ENCODE data around the gene KDM8.

KDM8 gene

GRCh38 chr16:27254262-27254811 lies 51.0 kb downstream of the KDM8 start:
- no peaks in the 10 kb centered on the region for H3K79me2 ChIP-seq (ENCODE audit: insufficient read depth, low read length)
- no peak for TF ChIP-seq CTCF (conservative IDR thresholded peaks at IDR 0.05; ENCODE audit: low read length)
- TF ChIP-seq EZH2phosphoT487 (IDR thresholded peaks at IDR 0.05; ENCODE audit: borderline replicate concordance): no peak
- H3K9me3 ChIP-seq (ENCODE audit: insufficient read depth, low read depth, low read length): no peaks in the 10 kb centered on the region
- H3K4me1 ChIP-seq (ENCODE audit: insufficient read depth, low read length, poor library complexity, severe bottlenecking): peaks cover 5% of the 10 kb centered on the region
- no peak overlapping the region for H2AFZ ChIP-seq (ENCODE audit: low read length)
- no peaks in the 10 kb centered on the region for H3K27me3 ChIP-seq (ENCODE audit: insufficient read depth, low read length, poor library complexity, severe bottlenecking)
- H3K4me2 ChIP-seq (ENCODE audit: low read depth, low read length, poor library complexity, severe bottlenecking): no peak overlapping the region
- no peak overlapping the region for H3K9ac ChIP-seq (ENCODE audit: low read depth, low read length, poor library complexity, severe bottlenecking)
- no peaks in the 10 kb centered on the region for H4K20me1 ChIP-seq (ENCODE audit: insufficient read depth, low read length, poor library complexity, severe bottlenecking)
- H3K36me3 ChIP-seq (ENCODE audit: insufficient read depth, low read length): 0 out of 2 replicates have a peak, but pooled peaks cover 3% of the 10 kb centered on the region
- H3K9me2 ChIP-seq (replicated peaks; ENCODE audit: low read depth, low read length): no peaks in the 10 kb centered on the region
- H3F3A ChIP-seq (ENCODE audit: low read depth): no peaks in the 10 kb centered on the region
- H3K4me3 ChIP-seq (ENCODE audit: low read length, poor library complexity, severe bottlenecking): no peak overlapping the region

GRCh38 chr16:27256861-27257260 lies 53.5 kb downstream of the KDM8 start:
- no peak overlapping the region for H3K4me3 ChIP-seq (ENCODE audit: low read length, poor library complexity, severe bottlenecking)
- H2AFZ ChIP-seq (ENCODE audit: low read length): no peak overlapping the region
- TF ChIP-seq EZH2phosphoT487 (IDR thresholded peaks at IDR 0.05; ENCODE audit: borderline replicate concordance) (no peak), CTCF (conservative IDR thresholded peaks at IDR 0.05; ENCODE audit: low read length) (no peak)
- no peaks in the 10 kb centered on the region for H3K9me2 ChIP-seq (replicated peaks; ENCODE audit: low read depth, low read length)
- no peaks in the 10 kb centered on the region for H3F3A ChIP-seq (ENCODE audit: low read depth)
- H3K36me3 ChIP-seq (ENCODE audit: insufficient read depth, low read length): no peaks in the 10 kb centered on the region
- no peaks in the 10 kb centered on the region for H3K79me2 ChIP-seq (ENCODE audit: insufficient read depth, low read length)
- no peak overlapping the region for H3K4me2 ChIP-seq (ENCODE audit: low read depth, low read length, poor library complexity, severe bottlenecking)
- no peak overlapping the region for H3K9ac ChIP-seq (ENCODE audit: low read depth, low read length, poor library complexity, severe bottlenecking)
- peaks cover 9% of the 10 kb centered on the region for H3K4me1 ChIP-seq (ENCODE audit: insufficient read depth, low read length, poor library complexity, severe bottlenecking)
- H4K20me1 ChIP-seq (ENCODE audit: insufficient read depth, low read length, poor library complexity, severe bottlenecking): no peaks in the 10 kb centered on the region
- no peaks in the 10 kb centered on the region for H3K9me3 ChIP-seq (ENCODE audit: insufficient read depth, low read depth, low read length)
- H3K27me3 ChIP-seq (ENCODE audit: insufficient read depth, low read length, poor library complexity, severe bottlenecking): no peaks in the 10 kb centered on the region

- Histone ChIP-seq H3K9me3 (ENCODE audit: insufficient read depth, low read depth, low read length) (no peaks in the 10 kb centered on the region), H3K79me2 (ENCODE audit: insufficient read depth, low read length) (no peaks in the 10 kb centered on the region), H3K9me2 (replicated peaks; ENCODE audit: low read depth, low read length) (no peaks in the 10 kb centered on the region), H3K4me3 (ENCODE audit: low read length, poor library complexity, severe bottlenecking) (no peak overlapping the region), H4K20me1 (ENCODE audit: insufficient read depth, low read length, poor library complexity, severe bottlenecking) (no peaks in the 10 kb centered on the region), H2AFZ (ENCODE audit: low read length) (no peak overlapping the region), H3K36me3 (ENCODE audit: insufficient read depth, low read length) (no peaks in the 10 kb centered on the region), H3K9ac (ENCODE audit: low read depth, low read length, poor library complexity, severe bottlenecking) (no peak overlapping the region), H3K4me2 (ENCODE audit: low read depth, low read length, poor library complexity, severe bottlenecking) (no peak overlapping the region), H3K27me3 (ENCODE audit: insufficient read depth, low read length, poor library complexity, severe bottlenecking) (no peaks in the 10 kb centered on the region), H3F3A (ENCODE audit: low read depth) (no peaks in the 10 kb centered on the region), H3K4me1 (ENCODE audit: insufficient read depth, low read length, poor library complexity, severe bottlenecking) (peaks cover 12% of the 10 kb centered on the region)
- TF ChIP-seq EZH2phosphoT487 (IDR thresholded peaks at IDR 0.05; ENCODE audit: borderline replicate concordance) (no peak), CTCF (conservative IDR thresholded peaks at IDR 0.05; ENCODE audit: low read length) (no peak)
These were observed 53.9 kb downstream of the KDM8 start for GRCh38 chr16:27257271-27257670.
